Measurements from ENCODE around the gene ERBB2.
A peak's percentile ranks its signal among the peaks of the same experiment; 100 is the strongest.

Gene ERBB2

GRCh38 chr17:39750131-39751015 is 50.5 kb downstream of the ERBB2 start:
- no peak for DNase-seq

GRCh38 chr17:39751016-39751543 is 51.2 kb downstream of the ERBB2 start:
- DNase-seq = no peak

- no peak for DNase-seq
These were observed 51.8 kb downstream of the ERBB2 start for GRCh38 chr17:39751637-39752036.

- no peak for DNase-seq
These were observed 52.5 kb downstream of the ERBB2 start for GRCh38 chr17:39752241-39752881.

DNA sequence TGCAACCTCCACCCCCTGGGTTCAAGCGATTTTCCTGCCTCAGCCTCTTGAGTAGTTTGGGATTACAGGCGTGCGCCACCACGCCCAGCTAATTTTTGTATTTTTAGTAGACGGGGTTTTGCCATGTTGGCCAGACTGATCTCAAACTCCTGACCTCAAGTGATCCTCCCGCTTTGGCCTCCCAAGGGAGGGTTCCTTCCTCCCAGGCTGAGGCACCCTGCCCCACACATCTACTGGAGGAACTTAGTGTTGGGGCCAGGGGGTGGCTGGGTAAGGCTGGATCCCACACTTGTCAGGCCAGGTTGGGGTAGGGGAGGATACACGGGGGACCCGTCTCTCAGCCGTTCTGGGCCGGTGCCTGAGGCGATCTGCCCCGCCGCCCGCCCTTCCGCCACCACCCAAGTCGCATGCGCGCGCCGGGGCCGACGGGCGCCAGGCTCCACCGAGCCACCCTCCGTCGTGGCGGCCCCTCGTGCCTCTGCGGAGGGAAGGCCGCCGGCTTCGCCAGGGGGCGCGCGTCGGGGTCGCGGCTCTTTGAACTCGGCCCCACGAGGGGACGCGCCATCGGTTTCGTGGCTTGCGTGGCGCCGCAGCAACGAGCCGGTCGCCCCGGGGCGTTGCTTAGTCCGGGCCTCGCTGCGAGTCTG is 53.8 kb downstream of the ERBB2 start:
- no peak for DNase-seq

GRCh38 chr17:39754161-39754957 is 54.5 kb downstream of the ERBB2 start:
- peak; percentile 95 for DNase-seq

DNA sequence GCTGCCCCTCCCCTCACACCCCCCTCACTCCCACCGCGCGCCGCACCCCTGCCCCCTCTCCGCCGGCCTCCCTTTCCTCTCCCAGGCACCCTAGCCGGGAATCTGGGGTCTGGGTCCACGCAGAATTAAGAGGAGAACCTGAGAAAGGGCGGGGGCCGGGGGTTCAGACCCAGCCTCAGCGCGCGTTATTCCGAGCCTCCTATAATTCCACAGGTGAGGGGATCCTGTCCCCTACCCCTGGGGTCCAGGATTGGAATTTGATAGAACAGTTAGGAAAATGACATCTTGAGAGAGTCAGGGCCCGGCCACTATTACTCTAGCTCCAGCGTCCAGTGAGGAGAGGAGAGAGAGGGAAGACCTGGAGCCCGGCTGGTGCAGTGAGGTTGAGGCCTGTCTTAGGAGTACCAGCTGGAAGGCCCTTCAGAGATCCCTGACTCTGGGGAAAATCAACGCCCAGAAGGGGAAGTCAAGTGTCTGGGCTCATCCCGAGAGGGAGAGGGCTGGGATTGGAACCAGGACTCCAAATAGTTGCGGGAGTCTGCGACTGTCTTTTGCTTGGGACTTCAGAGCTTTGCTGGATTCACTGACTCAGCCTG is 55.2 kb downstream of the ERBB2 start:
- DNase-seq = peak; percentile 58

DNA sequence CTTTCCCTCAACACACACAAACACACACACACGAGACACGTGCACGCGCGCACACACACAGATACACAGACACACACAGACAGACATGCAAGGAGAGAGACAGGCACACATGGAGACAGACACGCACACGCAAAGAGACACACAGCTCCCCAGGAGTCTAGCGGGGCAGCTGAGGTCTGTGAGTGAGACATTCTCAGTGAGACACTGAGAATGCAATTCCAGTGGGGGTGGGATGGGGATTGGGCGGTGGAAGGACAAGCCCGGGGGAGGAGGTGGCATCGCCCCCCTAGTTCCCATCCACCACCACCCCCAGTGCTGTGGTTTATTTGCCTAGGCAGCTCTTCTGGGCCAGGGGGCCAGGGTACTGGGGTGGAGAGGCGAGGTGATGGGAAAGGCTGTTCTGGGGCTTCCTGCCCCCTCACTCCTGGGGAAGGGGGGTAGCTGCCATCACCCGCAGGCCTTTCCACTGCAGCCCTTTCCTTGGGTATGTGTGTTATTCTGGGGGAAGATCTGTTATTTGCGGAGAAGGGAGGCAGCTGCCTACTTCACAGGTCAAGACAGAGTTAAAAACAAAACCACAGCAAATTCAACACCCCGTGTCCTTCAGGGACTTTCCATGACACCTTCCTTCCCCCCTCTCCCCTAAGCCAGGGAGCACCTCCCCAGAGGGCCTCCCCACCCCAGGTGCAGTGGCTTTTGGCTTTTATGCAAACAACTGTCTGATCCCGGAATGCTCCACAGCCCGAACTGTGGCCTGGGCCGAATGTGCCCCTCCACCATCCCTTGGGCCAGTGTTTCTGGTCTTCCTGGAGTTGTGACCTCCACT is 55.9 kb downstream of the ERBB2 start:
- DNase-seq = peak; percentile 64

- no peak for DNase-seq
These were observed 56.7 kb downstream of the ERBB2 start for GRCh38 chr17:39756380-39757079.

- no peak for DNase-seq
These were observed 57.4 kb downstream of the ERBB2 start for GRCh38 chr17:39757176-39757662.

GRCh38 chr17:39757931-39758873 is 58.3 kb downstream of the ERBB2 start:
- DNase-seq = peak; percentile 78

- no peak for DNase-seq
These were observed 59.3 kb downstream of the ERBB2 start for GRCh38 chr17:39759204-39759603.

GRCh38 chr17:39761861-39762496 is 62.1 kb downstream of the ERBB2 start:
- DNase-seq = peak; percentile 39

- DNase-seq = no peak
These were observed 63.4 kb downstream of the ERBB2 start for GRCh38 chr17:39763051-39763820.

DNA sequence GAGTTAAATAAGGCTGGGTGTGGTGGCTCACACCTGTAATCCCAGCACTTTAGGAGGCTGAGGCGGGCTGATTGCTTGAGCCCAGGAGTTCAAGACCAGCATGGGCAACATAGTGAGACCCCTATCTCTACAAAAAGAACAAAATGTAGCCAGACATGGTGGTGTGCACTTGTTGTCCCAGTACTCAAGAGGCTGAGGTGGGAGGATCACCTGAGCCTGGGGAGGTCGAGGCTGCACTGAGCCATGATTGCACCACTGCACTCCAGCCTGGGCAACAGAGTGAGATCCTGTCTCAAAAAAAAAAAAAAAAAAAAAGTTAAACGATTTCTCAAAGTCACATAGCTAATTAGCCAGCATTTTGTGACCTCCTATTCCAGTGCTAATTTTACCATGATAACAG is 64.3 kb downstream of the ERBB2 start:
- DNase-seq = peak; percentile 24

DNA sequence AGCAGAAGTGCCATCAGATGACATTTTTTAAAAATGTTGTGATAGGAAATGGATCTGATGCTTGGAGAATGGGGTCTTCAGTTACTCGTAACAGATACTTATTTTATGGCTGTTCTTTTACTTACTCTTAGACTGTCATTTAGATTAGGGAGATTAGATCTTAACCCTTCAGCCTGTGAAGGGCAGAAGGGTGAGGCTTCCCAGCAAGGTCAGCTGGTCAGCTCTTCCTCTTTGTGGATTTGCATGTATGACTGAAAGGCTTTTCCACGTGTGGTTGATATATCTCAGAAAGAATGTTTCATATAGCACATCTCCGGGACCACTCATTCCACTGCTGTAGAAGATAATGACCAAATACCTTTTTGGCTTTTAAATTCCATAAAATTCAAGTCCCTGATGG is 65.3 kb downstream of the ERBB2 start:
- no peak for DNase-seq

- peak; percentile 24 for DNase-seq
These were observed 65.9 kb downstream of the ERBB2 start for GRCh38 chr17:39765766-39766165.

DNA sequence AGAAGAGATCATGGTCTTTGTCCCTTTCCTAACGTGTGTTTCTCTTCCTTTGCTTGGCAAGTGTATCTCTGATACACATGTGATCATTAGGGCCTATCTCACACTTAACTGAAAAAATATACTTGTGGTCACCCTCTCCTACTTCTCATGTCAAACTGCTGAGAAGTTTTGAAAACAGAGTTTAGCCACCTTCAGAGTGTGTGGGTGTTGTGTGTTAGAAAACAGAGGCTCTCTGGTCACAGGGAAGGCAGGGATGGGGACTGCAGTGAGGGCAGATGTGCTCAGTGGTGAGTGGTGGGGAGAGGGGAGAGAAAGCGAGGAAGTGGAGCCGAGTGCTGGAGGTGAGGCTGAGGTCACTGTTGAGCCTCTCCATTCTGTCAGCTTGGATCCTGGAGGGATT is 67.3 kb downstream of the ERBB2 start:
- peak; percentile 57 for DNase-seq
